ENCODE results near the gene CCDC87. TPM values are rescaled to one million over a fixed set of nuclear protein-coding genes. Genes with fewer than 3 reads are reported as not detected.

Gene CCDC87
- total and polyA plus RNA-seq, 4 donors, result 0.14 to 0.17 (median 0.14) TPM; not detected in 1

DNA sequence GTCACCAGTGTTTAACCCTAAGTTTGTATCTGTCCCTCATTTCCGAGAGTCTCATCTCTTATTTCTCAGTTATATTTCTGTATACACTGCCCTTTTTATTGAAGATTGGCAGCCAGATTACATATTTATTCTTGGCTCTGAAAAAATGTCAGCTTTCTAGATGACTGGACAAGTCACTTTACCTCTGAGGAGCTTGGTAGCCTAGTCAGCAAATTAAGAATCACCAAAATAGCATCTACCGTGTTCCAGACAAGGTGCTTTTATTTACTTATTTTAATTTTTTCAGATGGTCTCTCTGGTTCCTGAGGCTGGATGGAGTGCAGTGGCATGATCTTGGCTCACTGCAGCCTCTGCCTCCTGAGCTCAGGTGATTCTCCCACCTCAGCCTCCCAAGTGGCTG is 40.1 kb upstream of the CCDC87 start:
- no peak overlapping the region for H3K9ac ChIP-seq (ENCODE audit: low read depth in 1 of 2, low read length in 2 of 2)
- H3K27ac ChIP-seq (ENCODE audit: low read depth in 1 of 2, low read length in 2 of 2), result no peak overlapping the region
- no peak overlapping the region for H3K4me3 ChIP-seq (ENCODE audit: low read depth in 1 of 3, low read length in 3 of 3)
- H3K4me1 ChIP-seq (ENCODE audit: control insufficient read depth in 4 of 4, insufficient read depth in 4 of 4, low read length in 3 of 4), result peaks cover 2 to 13% (median 8%) of the 10 kb centered on the region in 4 donors
- no peak for DNase-seq (ENCODE audit: low spot score)
- H3K36me3 ChIP-seq (ENCODE audit: control insufficient read depth in 4 of 4, insufficient read depth in 3 of 4, low read depth in 1 of 4, low read length in 3 of 4), result peaks cover 6 to 23% (median 16%) of the 10 kb centered on the region in 4 donors
- H3K9me3 ChIP-seq (ENCODE audit: control insufficient read depth in 4 of 4, low read length in 3 of 4), result no peaks in the 10 kb centered on the region
- H3K27me3 ChIP-seq (ENCODE audit: control insufficient read depth in 4 of 4, insufficient read depth in 4 of 4, low read length in 3 of 4), result no peaks in the 10 kb centered on the region
- TF ChIP-seq NR2F2 (IDR thresholded peaks at IDR 0.05), result no peak
- 86% methylated on average over 2 of the region's 2 CpGs for WGBS

DNA sequence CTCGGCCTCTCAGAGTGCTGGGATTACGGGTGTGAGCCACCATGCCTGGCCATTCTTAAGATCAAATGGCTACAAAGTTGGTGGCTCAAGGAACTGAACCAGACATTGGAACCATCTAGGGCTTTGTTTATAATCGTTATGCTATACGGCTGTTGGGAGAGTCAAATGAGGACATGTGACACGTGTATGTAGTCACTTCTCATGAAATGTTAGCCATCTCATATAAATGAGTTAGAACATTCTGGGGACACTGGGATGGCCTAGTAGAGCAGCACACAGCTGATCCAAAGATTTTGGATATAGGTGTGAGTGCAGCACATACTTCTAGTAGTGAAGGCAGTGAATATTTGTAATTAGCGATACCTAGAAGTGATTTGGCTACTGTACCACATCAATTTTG is 39.0 kb upstream of the CCDC87 start:
- DNase-seq (ENCODE audit: low spot score), result no peak

DNA sequence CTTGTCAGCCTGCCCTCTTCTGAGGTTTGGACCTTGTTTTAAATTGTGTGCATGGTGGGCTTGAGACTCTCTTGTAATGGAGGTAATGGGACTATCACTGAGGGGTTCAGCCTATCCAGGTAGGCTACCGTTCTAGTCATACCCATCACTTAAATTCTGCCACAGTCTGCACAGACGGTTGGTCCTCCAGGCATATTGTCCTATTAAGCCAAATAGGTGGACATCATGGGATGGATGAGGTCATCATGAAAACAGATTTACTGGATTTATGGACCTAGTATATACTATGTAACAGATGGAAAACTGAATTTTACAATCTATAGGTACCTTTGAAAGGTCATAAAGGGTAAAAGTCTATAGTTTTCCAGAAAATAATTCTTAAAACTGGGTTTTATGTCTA is 36.5 kb upstream of the CCDC87 start:
- no peak for DNase-seq (ENCODE audit: low spot score)
- Histone ChIP-seq H3K27ac (ENCODE audit: low read depth in 1 of 2, low read length in 2 of 2) (no peak overlapping the region), H3K4me1 (ENCODE audit: control insufficient read depth in 4 of 4, insufficient read depth in 4 of 4, low read length in 3 of 4) (peaks cover 0 to 4% (median 2%) of the 10 kb centered on the region in 4 donors), H3K27me3 (ENCODE audit: control insufficient read depth in 4 of 4, insufficient read depth in 4 of 4, low read length in 3 of 4) (no peaks in the 10 kb centered on the region), H3K9me3 (ENCODE audit: control insufficient read depth in 4 of 4, low read length in 3 of 4) (no peaks in the 10 kb centered on the region), H3K36me3 (ENCODE audit: control insufficient read depth in 4 of 4, insufficient read depth in 3 of 4, low read depth in 1 of 4, low read length in 3 of 4) (peaks cover 18 to 58% (median 47%) of the 10 kb centered on the region in 4 donors), H3K9ac (ENCODE audit: low read depth in 1 of 2, low read length in 2 of 2) (no peak overlapping the region), H3K4me3 (ENCODE audit: low read depth in 1 of 3, low read length in 3 of 3) (no peak overlapping the region)
- WGBS, result 89% methylated on average over 2 of the region's 2 CpGs
- TF ChIP-seq FOXA1 (IDR thresholded peaks at IDR 0.05) (no peak), YY1 (IDR thresholded peaks at IDR 0.05) (no peak), NR2F2 (IDR thresholded peaks at IDR 0.05) (no peak), HNF4A (conservative IDR thresholded peaks at IDR 0.05) (no peak)
- TF ChIP-seq, protein P1, sequence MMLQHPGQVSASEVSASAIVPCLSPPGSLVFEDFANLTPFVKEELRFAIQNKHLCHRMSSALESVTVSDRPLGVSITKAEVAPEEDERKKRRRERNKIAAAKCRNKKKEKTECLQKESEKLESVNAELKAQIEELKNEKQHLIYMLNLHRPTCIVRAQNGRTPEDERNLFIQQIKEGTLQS (IDR thresholded peaks at IDR 0.05), result no peak

More for the DNA sequence above, 39.0 kb upstream of the CCDC87 start:
- 92% methylated on average over 6 of the region's 6 CpGs for WGBS
- Histone ChIP-seq H3K27ac (ENCODE audit: low read depth in 1 of 2, low read length in 2 of 2) (no peak overlapping the region), H3K9ac (ENCODE audit: low read depth in 1 of 2, low read length in 2 of 2) (no peak overlapping the region), H3K36me3 (ENCODE audit: control insufficient read depth in 4 of 4, insufficient read depth in 3 of 4, low read depth in 1 of 4, low read length in 3 of 4) (peaks cover 7 to 33% (median 26%) of the 10 kb centered on the region in 4 donors), H3K27me3 (ENCODE audit: control insufficient read depth in 4 of 4, insufficient read depth in 4 of 4, low read length in 3 of 4) (no peaks in the 10 kb centered on the region), H3K4me1 (ENCODE audit: control insufficient read depth in 4 of 4, insufficient read depth in 4 of 4, low read length in 3 of 4) (peaks cover 0 to 6% (median under 1%) of the 10 kb centered on the region in 4 donors), H3K4me3 (ENCODE audit: low read depth in 1 of 3, low read length in 3 of 3) (no peak overlapping the region), H3K9me3 (ENCODE audit: control insufficient read depth in 4 of 4, low read length in 3 of 4) (no peaks in the 10 kb centered on the region)
- no peak for TF ChIP-seq SP1 (IDR thresholded peaks at IDR 0.05)
- no peak for TF ChIP-seq HNF4A (conservative IDR thresholded peaks at IDR 0.05)
- no peak for TF ChIP-seq RAD21 (IDR thresholded peaks at IDR 0.05)
- TF ChIP-seq TAF1 (conservative IDR thresholded peaks at IDR 0.05), result no peak
- TF ChIP-seq, protein P2, sequence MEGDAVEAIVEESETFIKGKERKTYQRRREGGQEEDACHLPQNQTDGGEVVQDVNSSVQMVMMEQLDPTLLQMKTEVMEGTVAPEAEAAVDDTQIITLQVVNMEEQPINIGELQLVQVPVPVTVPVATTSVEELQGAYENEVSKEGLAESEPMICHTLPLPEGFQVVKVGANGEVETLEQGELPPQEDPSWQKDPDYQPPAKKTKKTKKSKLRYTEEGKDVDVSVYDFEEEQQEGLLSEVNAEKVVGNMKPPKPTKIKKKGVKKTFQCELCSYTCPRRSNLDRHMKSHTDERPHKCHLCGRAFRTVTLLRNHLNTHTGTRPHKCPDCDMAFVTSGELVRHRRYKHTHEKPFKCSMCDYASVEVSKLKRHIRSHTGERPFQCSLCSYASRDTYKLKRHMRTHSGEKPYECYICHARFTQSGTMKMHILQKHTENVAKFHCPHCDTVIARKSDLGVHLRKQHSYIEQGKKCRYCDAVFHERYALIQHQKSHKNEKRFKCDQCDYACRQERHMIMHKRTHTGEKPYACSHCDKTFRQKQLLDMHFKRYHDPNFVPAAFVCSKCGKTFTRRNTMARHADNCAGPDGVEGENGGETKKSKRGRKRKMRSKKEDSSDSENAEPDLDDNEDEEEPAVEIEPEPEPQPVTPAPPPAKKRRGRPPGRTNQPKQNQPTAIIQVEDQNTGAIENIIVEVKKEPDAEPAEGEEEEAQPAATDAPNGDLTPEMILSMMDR (IDR thresholded peaks at IDR 0.05; ENCODE audit: low read depth, low read length, missing input control), result no peak
- no peak for TF ChIP-seq RXRA (IDR thresholded peaks at IDR 0.05)
- TF ChIP-seq, protein P3, sequence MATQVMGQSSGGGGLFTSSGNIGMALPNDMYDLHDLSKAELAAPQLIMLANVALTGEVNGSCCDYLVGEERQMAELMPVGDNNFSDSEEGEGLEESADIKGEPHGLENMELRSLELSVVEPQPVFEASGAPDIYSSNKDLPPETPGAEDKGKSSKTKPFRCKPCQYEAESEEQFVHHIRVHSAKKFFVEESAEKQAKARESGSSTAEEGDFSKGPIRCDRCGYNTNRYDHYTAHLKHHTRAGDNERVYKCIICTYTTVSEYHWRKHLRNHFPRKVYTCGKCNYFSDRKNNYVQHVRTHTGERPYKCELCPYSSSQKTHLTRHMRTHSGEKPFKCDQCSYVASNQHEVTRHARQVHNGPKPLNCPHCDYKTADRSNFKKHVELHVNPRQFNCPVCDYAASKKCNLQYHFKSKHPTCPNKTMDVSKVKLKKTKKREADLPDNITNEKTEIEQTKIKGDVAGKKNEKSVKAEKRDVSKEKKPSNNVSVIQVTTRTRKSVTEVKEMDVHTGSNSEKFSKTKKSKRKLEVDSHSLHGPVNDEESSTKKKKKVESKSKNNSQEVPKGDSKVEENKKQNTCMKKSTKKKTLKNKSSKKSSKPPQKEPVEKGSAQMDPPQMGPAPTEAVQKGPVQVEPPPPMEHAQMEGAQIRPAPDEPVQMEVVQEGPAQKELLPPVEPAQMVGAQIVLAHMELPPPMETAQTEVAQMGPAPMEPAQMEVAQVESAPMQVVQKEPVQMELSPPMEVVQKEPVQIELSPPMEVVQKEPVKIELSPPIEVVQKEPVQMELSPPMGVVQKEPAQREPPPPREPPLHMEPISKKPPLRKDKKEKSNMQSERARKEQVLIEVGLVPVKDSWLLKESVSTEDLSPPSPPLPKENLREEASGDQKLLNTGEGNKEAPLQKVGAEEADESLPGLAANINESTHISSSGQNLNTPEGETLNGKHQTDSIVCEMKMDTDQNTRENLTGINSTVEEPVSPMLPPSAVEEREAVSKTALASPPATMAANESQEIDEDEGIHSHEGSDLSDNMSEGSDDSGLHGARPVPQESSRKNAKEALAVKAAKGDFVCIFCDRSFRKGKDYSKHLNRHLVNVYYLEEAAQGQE (IDR thresholded peaks at IDR 0.05), result no peak
- TF ChIP-seq EGR1 (IDR thresholded peaks at IDR 0.05; ENCODE audit: low read depth in 2 of 2), result no peak
- no peak for TF ChIP-seq HNF4G (IDR thresholded peaks at IDR 0.05)
- TF ChIP-seq YY1 (IDR thresholded peaks at IDR 0.05), result no peak

All from liver (tissue), 9 donors.